GM12801 (cell line): ENCODE measurements around the gene RAPGEF5.

Experiments used
- TF ChIP-seq, protein P1 (sequence below): IDR thresholded peaks from one replicate; pipeline ENCODE4 v1.5.1; 2011; ENCODE audit warnings: control low read depth; ENCODE audit not compliant: insufficient read length; ENCODE audit errors: extremely low read depth

RAPGEF5 gene

DNA sequence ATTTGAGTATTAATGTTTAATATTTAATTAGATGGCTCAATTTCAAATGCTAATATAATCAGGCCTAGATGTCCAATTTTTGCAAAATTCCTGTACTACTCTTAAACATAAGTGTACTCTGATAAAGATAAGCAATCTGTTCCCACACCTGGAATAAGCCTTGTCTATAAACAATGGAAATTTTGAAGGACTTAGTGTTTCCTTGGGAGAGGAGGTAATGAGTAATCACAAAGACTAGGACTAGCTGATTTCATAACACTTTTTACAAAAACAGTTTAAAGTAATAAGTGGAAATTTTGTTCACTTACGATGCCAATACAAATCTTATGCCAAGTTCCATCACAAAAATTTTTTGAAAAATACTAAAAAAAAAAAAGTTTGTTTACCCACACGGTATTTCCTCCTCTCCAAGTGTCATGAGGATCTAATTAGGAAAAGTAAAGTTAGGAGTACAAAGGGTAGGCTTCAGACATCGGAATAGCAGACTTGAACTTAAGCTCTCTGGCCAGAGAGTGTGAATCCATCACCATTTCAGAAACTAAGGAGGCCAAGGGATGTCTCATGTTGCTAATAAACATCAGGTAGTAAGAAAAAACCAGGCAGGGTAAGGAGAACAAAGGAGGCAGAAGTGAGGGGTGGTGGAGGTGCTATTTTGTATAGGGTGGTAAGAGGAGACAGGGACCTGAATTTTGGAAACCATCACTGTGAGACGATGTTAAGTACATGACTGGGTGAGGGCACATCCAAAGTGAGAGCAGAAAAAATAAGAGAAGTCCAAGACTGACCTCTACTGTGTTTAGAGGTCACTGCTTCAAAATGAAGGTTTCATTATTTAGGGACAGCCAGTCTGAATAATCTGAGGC is 61.3 kb downstream of the RAPGEF5 start:
- TF ChIP-seq, protein P1, sequence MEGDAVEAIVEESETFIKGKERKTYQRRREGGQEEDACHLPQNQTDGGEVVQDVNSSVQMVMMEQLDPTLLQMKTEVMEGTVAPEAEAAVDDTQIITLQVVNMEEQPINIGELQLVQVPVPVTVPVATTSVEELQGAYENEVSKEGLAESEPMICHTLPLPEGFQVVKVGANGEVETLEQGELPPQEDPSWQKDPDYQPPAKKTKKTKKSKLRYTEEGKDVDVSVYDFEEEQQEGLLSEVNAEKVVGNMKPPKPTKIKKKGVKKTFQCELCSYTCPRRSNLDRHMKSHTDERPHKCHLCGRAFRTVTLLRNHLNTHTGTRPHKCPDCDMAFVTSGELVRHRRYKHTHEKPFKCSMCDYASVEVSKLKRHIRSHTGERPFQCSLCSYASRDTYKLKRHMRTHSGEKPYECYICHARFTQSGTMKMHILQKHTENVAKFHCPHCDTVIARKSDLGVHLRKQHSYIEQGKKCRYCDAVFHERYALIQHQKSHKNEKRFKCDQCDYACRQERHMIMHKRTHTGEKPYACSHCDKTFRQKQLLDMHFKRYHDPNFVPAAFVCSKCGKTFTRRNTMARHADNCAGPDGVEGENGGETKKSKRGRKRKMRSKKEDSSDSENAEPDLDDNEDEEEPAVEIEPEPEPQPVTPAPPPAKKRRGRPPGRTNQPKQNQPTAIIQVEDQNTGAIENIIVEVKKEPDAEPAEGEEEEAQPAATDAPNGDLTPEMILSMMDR = no peak

DNA sequence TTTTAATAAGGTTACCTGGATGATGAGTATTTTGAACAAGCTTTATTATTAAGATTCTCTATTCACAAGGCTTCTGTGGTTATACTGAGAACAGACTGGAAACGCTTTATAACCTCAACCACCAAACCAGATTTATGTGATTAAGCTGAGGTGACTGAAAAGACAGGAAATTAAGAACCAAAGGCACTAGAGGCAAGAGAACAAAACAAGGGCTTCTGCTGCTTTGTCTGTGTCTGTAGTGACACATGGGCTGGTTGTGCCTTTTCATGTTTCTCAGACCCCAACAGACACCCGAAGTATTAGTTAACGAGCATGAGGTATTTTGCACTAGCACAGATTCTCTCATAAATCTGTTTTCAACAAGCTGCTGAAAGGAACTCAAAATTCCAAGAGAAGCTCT is 64.4 kb downstream of the RAPGEF5 start:
- TF ChIP-seq, protein P1 = no peak

DNA sequence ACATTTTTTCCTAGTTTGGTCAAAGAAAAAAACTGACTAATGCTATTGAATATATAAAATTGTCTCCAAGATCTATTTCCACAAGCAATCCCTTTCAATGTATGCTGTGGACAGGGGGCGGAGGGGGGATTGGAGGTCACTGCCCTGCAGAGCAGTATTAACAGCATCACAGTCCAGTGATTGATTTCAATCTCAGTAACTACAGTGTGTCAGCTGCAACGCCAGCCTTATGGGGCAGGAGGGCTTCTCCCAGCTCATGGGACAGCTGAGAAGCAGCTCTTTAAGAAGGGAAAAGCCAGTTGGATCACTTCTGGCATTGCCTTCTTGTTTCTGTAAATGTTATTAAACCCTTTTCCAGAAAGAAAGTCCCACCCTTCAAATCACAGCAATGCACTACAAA is 65.0 kb downstream of the RAPGEF5 start:
- TF ChIP-seq, protein P1 = no peak

DNA sequence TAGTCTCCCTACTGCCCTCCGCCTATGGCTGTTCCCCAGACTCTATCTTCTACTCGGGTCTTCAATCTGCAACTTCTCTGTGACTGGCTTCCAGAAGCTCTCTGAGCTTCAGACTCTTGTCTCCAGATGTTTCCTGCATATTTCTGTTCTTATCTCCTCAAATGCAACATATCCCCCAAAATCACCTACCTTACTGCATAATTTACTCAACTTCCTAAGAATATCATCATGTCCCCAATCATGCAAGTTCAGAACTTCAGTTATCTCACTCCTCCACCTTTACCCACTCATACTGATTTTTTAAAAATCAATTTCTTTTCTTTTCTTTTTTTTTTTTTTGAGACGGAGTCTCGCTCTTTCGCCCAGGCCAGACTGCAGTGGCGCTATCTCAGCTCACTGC is 68.8 kb downstream of the RAPGEF5 start:
- TF ChIP-seq, protein P1 = no peak

DNA sequence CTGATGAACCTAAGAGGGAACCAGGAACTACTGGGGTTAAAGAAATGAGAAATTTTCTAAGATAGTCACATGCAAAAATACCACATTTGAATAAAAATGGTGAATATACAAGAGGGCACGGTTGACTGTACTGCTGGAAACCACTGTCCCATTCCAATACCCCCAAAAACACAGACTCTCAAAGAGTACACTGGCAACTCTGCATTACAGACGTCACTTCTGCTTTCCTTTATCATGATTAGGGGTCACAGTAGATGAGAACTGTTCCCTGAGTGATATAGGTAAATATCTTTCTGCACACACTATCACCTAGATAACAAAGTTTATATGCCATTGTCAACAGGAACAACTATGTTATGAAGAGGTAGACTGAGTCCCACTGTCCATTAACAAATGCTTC is 69.5 kb downstream of the RAPGEF5 start:
- TF ChIP-seq, protein P1 = no peak

DNA sequence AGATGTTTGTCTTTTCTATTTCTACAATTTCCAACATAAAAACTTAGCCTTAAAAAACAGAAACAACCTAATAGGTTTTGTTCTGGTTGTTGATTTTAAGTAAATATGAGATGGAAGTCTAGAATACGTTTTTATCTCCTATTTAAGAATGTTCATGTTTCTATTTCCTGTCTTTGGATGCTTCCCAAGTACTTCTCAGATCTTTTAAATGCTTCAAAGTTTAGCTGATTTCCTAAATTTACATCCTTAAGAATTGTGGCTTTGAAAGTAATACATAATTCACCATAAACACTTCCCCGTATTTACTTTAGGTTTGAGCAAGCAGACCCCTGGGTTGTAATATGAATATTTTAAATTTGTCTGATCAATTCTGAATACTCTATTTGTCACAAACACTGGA is 70.5 kb downstream of the RAPGEF5 start:
- TF ChIP-seq, protein P1 = no peak

DNA sequence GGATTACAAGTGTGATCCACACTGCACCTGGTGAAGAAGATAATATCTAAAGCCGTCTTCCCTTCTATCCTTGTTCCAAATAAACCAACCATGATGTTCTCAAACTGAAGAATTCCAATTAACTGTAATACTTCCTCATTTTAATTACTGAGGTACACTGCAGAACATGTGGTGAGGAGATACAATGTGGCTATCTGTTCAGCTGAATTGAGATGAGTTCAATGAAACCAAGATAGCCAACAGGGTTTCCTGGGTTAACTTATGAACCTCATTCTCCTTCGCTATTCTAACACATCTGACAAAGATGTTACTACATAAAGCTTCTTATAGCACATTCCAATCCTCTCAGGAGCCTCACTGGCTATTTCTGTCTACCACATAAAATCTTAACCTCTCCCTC is 75.5 kb downstream of the RAPGEF5 start:
- TF ChIP-seq, protein P1 = no peak
